Head of caudate nucleus (tissue), 42 donors: ENCODE data around the gene SRPRB.

ENCODE experiments used
- DNase-seq, 42 donors: peaks; one replicate each; pipeline versions ENCODE4 v3.0.0 to v3.0.0-alpha.2; 2020 to 2021; ENCODE audit warnings: mixed read lengths in 7 of 42
- intact Hi-C: fragments of 100-400 bp; cut with DNase I; formaldehyde crosslinking; loops from one replicate; pipeline ENCODE4 v1.15.0; 2022

Gene SRPRB

GRCh38 chr3:133820889-133821675 lies 15.5 kb downstream of the SRPRB start:
- DNase-seq: peak in 2 of 42 donors; percentile 34 to 36
- intact Hi-C loops: no loop called here

DNA sequence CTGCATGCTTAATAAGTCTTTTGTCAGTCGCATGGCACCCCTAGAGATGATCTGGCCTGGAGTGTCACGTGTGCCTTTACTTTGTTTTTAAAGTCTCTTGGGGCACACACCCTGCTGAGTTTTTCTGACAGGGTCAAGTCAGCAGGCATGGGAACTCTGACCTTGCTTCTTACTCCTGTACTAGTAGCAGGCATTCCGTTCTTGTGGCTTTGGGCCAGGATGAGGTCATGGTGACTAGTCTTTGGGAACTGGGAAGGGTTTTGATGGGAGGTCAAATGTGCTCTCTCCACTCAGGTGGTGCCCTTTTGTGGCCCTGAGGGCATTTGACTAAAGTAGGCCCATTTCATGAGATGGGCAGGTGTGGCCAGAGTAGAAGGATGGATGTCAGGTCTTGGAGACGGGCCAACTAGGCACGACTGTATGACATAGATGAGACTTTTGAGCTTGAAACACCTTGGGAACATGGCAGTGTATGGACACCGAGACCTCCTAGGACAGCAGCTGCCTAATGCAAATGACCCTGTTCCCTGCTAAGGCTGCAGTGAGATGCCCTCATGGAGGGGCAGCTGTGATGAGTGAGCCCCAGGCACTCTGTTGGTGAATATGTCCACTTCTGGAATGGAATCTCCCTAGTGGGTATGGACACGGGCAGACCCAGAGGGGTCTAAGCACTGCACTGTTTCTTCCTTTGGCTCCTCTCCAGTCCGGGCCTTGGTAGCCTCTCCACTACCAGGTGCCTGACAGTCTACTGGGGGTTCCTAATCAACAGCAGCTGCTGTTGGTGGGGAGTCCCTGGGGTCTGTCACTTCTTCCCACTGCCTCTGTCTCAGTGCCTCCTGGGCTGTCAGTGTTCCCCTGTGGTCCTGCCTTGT lies 16.4 kb downstream of the SRPRB start:
- intact Hi-C loops: no loop called here
- peak in 17 of 42 donors; percentile 11 to 77 (median 40) for DNase-seq

GRCh38 chr3:133824961-133825485 lies 19.4 kb downstream of the SRPRB start:
- peak in 1 of 42 donors; percentile 12 for DNase-seq
- intact Hi-C loops: no loop called here

DNA sequence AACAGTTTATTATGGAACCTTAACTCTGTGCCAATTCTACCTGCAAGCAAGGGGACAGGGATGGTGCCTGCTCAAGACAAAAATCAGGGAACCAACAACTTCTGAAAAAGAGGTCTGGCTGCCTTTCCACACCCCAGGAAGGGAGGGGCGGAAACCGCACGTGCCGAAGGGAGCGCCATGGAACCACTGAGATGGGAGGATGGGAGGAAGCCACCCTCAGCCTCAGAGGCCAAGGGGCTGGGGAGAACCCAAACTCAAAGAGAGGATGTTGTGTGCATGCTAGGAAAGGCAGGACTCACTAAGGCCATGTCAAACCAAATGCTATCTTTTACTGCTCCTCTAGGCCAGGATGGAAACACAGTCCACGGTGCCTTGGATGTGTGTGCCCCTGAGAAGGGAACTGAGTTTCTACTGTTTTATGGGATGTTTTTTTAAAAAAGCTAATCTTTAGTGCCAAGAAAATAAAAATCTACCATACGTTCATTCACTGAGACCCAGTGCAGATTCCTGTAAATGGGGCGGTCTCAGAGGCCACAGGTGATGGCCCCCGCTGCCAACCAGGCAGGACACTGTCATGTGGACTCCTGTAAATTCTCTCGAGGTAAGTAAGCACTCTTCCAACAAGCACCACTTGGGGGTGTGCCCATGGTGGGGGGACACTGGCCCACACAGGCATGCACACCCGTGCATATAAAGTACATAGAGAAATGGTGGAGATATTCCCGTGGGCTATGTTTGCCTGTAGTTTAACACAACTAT lies 20.5 kb downstream of the SRPRB start:
- intact Hi-C loops: no loop called here

DNA sequence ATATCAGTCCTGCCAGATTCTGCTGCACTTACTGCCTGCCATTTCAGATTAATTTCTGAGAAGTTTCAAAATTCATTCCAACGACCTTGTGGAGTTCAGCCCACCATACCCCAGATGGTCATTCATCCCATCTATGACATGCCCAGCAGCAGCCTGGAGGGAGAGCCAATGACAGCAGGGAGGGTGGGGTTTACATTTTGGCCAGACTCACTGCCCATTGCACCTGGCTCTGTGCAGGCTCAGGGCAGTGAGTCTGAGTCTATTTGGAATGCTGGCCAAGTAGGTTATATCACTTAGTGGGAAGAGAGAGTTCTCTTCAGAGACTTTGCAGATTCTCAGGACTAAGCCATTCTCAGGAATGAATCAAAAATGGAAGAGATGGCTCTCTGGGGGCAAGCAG lies 21.5 kb downstream of the SRPRB start:
- intact Hi-C loops: no loop called here
- peak in 2 of 42 donors; percentile 22 to 30 for DNase-seq

More for the DNA sequence above, 20.5 kb downstream of the SRPRB start:
- peak in 2 of 42 donors; percentile 30 to 37 for DNase-seq

- intact Hi-C loops: no loop called here
- DNase-seq: peak in 2 of 42 donors; percentile 29 to 40
These were observed 22.1 kb downstream of the SRPRB start for GRCh38 chr3:133827684-133828083.

DNA sequence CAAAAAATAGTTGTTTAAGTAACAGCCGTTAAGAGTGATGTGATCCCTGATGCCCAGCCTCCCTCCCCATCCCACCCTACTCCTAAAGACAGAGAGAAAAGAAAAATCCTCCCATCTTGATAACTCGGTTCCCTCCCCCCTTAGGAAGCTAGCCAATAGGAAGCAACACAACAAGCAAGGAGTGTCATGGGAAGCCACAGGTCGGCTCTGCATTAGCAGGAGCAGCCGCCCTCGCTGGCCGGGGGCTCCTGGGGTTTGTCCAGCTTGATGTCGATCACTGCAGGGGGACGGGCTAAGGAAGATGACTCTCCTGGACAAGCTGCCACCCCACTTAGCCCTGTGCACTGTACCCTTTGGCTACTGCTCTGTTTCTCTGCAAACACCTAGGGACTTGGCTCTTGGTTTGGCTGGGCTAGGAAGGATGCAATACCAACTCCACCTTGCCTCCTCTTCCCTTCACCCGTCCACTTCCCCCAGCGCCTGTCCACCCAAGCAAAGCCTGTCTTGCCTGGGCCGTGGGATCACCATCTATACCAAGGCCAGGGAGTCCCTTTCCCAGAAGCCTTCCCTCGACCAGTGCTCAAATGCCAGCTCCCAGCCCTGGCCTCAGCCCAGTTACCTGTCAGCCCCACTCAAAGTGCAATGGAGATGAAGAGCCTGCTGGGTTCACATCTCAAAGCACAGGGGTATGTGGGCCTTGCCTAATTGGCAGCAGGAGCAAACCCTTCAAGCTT lies 23.1 kb downstream of the SRPRB start:
- peak in 2 of 42 donors; percentile 32 to 41 for DNase-seq
- intact Hi-C loops: no loop called here

DNA sequence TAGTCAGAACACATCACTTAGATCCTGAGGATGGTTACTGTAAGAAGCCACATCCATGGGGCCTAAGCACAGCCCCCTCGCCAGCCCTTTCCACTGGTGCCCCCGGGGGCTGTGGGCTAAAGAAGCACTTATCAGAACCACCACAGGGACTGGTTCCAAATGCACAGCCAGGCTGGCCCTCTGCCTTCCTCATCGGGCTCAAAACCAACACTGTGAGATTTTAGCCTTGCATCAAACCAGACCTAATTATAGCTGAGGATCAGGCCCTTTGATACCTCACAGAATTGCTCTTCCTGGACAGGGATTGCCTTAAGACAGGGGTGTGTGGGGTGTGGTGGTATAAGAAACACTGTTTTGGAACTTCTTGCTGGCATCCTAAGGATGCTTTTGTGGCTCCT lies 23.7 kb downstream of the SRPRB start:
- DNase-seq: peak in 2 of 42 donors; percentile 29 to 32
- intact Hi-C loops: no loop called here

GRCh38 chr3:133830071-133830470 lies 24.5 kb downstream of the SRPRB start:
- peak in 2 of 42 donors; percentile 5 to 8 for DNase-seq
- intact Hi-C loops: no loop called here

GRCh38 chr3:133831966-133832801 lies 26.6 kb downstream of the SRPRB start:
- intact Hi-C loops: no loop called here
- peak in 2 of 42 donors; percentile 23 to 31 for DNase-seq

DNA sequence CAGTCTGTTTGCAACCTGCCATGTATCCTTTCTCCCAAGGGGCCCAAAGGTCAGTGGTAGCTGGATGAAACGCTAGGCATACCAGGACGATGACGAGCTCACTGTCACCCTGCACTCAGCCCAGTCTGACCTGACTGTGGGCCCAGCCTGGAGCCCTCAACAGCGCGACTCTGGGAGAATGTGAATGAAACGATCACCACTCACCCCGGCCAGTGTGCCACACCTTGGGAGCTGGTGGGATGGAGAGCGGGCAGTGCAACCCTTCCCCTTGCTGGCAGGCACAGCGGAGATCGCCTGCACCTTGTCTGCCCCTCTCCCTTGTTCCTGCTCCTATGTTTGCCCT lies 27.2 kb downstream of the SRPRB start:
- DNase-seq: no peak
- intact Hi-C loops: no loop called here

DNA sequence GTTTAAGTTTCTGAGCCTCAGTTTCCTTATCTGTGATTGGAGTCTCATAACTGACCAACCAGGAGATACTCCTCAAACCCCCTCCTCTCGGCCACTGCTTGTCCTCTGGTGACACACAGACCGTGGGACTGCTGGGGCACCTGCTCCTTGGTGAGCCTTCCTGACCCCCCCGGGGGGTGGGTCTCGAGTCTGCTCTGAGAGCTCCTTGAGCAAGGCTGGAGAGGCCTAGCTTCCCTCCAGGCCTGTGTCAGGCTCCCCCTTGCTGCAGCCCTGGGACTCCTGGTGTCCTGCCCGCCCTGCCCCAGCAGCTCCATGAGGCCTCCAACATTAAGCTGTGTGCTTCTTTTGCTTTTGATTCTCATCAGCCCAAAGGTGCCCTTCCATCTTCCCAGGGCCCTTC lies 27.7 kb downstream of the SRPRB start:
- intact Hi-C loops: no loop called here
- no peak for DNase-seq

DNA sequence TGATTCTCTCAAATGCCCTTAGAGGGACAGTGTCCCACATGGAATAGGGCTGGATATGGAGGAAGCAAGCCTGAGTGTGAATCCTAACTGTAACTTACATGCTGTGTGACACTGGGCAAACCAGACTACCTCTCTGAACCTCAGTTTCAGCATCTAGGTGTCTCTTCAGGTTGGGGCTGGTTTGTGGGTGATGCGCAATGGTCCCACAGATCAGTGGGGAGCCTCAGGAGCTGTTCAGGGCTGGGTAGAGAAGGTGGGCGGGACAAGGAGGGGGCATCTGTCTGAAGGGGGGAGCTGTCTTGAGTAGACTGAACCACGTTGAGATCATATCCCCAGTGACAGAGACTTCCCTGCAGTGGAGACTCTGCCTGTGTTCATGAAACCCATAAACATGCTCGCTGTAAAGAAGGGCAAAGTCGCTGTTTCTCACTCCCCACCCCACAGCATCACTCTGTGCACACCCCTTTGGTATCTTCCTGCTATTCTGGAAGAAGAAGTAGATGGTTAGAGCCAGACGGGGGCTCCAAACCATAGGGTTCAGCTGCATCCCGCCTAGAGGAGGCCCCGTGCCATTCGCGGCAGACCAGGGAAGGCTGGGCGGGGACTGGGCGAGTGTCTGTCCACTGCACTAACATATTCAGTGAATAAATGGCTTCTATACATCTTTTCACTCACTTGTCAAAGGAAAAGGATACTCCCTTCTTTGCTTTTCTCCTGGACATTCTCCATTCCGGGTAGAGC lies 28.4 kb downstream of the SRPRB start:
- intact Hi-C loops: no loop called here
- no peak for DNase-seq

DNA sequence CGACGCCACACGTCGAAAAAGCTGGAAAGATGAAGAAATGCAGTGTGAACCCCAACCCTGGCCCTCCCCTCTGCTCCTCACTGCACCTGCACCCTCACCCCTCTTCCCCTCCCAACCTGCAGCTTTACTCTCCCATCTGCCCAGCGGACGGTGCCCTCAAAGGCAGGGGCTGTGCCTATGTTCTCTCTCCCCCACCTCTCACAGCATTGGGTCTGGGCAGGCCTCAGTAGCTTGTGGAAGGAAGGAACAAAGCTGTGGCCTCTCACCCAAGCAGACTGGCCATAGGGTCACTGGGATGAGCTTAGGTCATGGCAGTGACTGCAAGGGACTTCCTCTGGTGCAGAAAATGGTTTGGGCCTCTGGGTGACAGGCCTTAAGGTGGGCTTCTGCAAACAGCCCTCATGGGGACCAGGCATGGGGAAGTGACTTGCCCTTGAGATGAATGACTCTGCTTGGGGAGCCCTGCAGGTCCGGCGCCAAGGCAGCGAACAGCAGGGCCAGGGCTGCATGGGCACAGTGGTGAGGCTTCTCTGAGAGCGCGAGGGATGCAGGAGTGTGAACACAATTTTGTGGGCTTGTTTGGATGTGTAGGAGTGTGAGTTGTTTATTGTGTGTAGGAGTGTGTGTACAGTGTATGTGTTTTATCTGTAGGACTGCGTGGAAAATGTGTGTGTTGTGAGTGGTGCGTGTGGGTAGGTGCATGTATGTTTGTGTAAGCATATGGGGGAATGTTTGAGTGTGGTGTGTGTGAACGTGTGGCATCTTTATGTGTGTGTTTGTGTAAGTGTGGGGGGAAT lies 29.2 kb downstream of the SRPRB start:
- intact Hi-C loops: no loop called here

GRCh38 chr3:133835418-133835743 lies 29.8 kb downstream of the SRPRB start:
- intact Hi-C loops: no loop called here
- peak in 2 of 42 donors; percentile 1 to 14 for DNase-seq

More for the DNA sequence above, 29.2 kb downstream of the SRPRB start:
- no peak for DNase-seq

DNA sequence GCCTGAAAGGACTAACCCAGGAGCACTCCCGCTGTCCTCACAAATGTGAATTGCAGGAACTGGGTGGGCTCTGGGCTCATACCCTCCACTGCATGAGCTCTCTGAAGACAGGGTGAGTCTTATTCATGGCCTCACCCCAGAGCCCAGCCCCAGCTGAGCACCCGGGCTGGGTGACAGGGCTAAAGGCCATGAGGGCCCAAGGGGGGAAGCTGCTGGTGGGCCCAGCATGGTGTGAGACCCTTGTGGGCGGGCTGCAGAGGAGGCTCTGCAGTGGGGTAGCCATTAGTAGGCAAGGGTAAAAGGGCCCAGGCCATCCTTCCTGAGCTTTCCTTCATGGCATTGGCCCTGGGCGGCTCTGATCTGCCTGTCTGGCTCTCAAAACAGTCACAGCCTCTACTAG lies 30.3 kb downstream of the SRPRB start:
- DNase-seq: peak in 1 of 42 donors; percentile 3

More for the DNA sequence above, 30.3 kb downstream of the SRPRB start:
- intact Hi-C loops: no loop called here
